ENCODE measurements around the gene MICU1.

GRCh38 chr10:72667207-72667864 lies 41.5 kb upstream of the MICU1 start:
- TF ChIP-seq CTCF (IDR thresholded peaks at IDR 0.05), result no peak
- no peak for TF ChIP-seq EZH2 (IDR thresholded peaks at IDR 0.05)
- TF ChIP-seq EZH2phosphoT487 (IDR thresholded peaks at IDR 0.05), result no peak

All from neural progenitor cell (in vitro differentiated cells).